Gastroesophageal sphincter (tissue), 3 donors: ENCODE results near the gene SCN8A.

Source experiments
- POLR2A ChIP-seq, 2 donors: fragments of 450-650 bp; IDR thresholded peaks; one replicate each; pipeline ENCODE4 v1.6.1; 2017; ENCODE audit warnings: antibody characterized with exemption in 2 of 2, mild to moderate bottlenecking in 2 of 2, moderate library complexity in 1 of 2
- TF ChIP-seq, protein P1 (sequence below), 4 experiments: fragments of 200-600 bp in 2 of 4; fragments of 450-650 bp in 2 of 4; sonication (generic) in 1 of 4; IDR thresholded peaks; one replicate each; pipeline ENCODE4 v1.5.1; 2017 to 2019; ENCODE audit warnings: antibody characterized with exemption in 4 of 4, mild to moderate bottlenecking in 2 of 4, moderate library complexity in 2 of 4

GRCh38 chr12:51647647-51648046, 56.6 kb downstream of the SCN8A start:
- TF ChIP-seq, protein P1, sequence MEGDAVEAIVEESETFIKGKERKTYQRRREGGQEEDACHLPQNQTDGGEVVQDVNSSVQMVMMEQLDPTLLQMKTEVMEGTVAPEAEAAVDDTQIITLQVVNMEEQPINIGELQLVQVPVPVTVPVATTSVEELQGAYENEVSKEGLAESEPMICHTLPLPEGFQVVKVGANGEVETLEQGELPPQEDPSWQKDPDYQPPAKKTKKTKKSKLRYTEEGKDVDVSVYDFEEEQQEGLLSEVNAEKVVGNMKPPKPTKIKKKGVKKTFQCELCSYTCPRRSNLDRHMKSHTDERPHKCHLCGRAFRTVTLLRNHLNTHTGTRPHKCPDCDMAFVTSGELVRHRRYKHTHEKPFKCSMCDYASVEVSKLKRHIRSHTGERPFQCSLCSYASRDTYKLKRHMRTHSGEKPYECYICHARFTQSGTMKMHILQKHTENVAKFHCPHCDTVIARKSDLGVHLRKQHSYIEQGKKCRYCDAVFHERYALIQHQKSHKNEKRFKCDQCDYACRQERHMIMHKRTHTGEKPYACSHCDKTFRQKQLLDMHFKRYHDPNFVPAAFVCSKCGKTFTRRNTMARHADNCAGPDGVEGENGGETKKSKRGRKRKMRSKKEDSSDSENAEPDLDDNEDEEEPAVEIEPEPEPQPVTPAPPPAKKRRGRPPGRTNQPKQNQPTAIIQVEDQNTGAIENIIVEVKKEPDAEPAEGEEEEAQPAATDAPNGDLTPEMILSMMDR (IDR thresholded peaks at IDR 0.05) = no peak
- no peak for TF ChIP-seq POLR2A (IDR thresholded peaks at IDR 0.05)
